GM23338 (cell line): ENCODE data around the gene RNU6-7. TPM values are rescaled to one million over a fixed set of nuclear protein-coding genes. Genes with fewer than 3 reads are reported as not detected.

Experiments used
- ATAC-seq: fragments of 200-7000 bp; cut with Tn5 transposase; 3 replicates; pipeline ENCODE4 v1.9.1; 2020
- DNase-seq: peaks from one replicate; pipeline ENCODE4 v3.0.0-alpha.2; 2015; ENCODE audit warnings: low spot score
- H2AFZ ChIP-seq: fragments of 200-600 bp; sonication (generic); 2 replicates; pipeline ENCODE4 v1.8.0; 2016; ENCODE audit warnings: antibody characterized with exemption, mild to moderate bottlenecking, moderate library complexity
- H3F3A ChIP-seq: fragments of 200-600 bp; sonication (generic); replicated peaks from 2 replicates; pipeline ENCODE4 v1.8.0; 2017; ENCODE audit warnings: antibody characterized with exemption, mixed run types, low read depth
- H3K27ac ChIP-seq: fragments of 200-600 bp; sonication (generic); 2 replicates; pipeline ENCODE4 v1.6.1; 2016; ENCODE audit warnings: low read depth
- H3K27me3 ChIP-seq: fragments of 200-600 bp; sonication (generic); 2 replicates; pipeline ENCODE4 v1.8.0; 2016; ENCODE audit warnings: mild to moderate bottlenecking, mixed run types, moderate library complexity; ENCODE audit not compliant: insufficient read depth
- H3K36me3 ChIP-seq: fragments of 200-600 bp; sonication (generic); 2 replicates; pipeline ENCODE4 v1.8.0; 2016; ENCODE audit warnings: mild to moderate bottlenecking; ENCODE audit not compliant: insufficient read depth
- H3K4me1 ChIP-seq: fragments of 200-600 bp; sonication (generic); 2 replicates; pipeline ENCODE4 v1.8.0; 2016; ENCODE audit warnings: mild to moderate bottlenecking, moderate library complexity; ENCODE audit not compliant: insufficient read depth
- H3K4me2 ChIP-seq: fragments of 200-600 bp; sonication (generic); 2 replicates; pipeline ENCODE4 v1.7.1; 2017; ENCODE audit warnings: mixed run types
- H3K4me3 ChIP-seq: fragments of 200-600 bp; sonication (generic); 2 replicates; pipeline ENCODE4 v1.6.1; 2016; ENCODE audit warnings: mixed run types
- H3K79me2 ChIP-seq: fragments of 200-600 bp; sonication (generic); replicated peaks from 2 replicates; pipeline ENCODE4 v1.8.0; 2017; ENCODE audit warnings: mild to moderate bottlenecking; ENCODE audit not compliant: insufficient read depth
- H3K9me2 ChIP-seq: fragments of 200-600 bp; sonication (generic); 2 replicates; pipeline ENCODE4 v1.8.0; 2017; ENCODE audit not compliant: insufficient read depth
- H4K20me1 ChIP-seq: fragments of 200-600 bp; sonication (generic); replicated peaks from 2 replicates; pipeline ENCODE4 v1.8.0; 2017; ENCODE audit warnings: mild to moderate bottlenecking; ENCODE audit not compliant: insufficient read depth
- H3K27ac Mint-ChIP-seq: 2 replicates; pipeline ENCODE4 v1.8.0; 2020; ENCODE audit warnings: inconsistent platforms, mild to moderate bottlenecking, moderate library complexity, mixed read lengths
- H3K27me3 Mint-ChIP-seq: 3 replicates; pipeline ENCODE4 v1.8.0; 2022; ENCODE audit warnings: low read depth, mild to moderate bottlenecking, moderate library complexity, mixed read lengths, inconsistent platforms; ENCODE audit not compliant: insufficient read depth, poor library complexity
- H3K36me3 Mint-ChIP-seq: 3 replicates; pipeline ENCODE4 v1.8.0; 2021; ENCODE audit warnings: low read depth, mild to moderate bottlenecking, inconsistent platforms, moderate library complexity, mixed read lengths
- H3K4me1 Mint-ChIP-seq: 3 replicates; pipeline ENCODE4 v1.8.0; 2020; ENCODE audit warnings: mild to moderate bottlenecking, inconsistent platforms, mixed read lengths
- H3K4me3 Mint-ChIP-seq: 3 replicates; pipeline ENCODE4 v1.8.0; 2021; ENCODE audit warnings: moderate library complexity, mild to moderate bottlenecking, inconsistent platforms, mixed read lengths
- H3K9me3 Mint-ChIP-seq: 3 replicates; pipeline ENCODE4 v1.8.0; 2020; ENCODE audit warnings: moderate library complexity, mild to moderate bottlenecking, inconsistent platforms, mixed read lengths
- CREB1 ChIP-seq: fragments of 250-450 bp; sonication (Bioruptor Pico); IDR thresholded peaks from 2 replicates; pipeline ENCODE4 v1.5.0; 2020; ENCODE audit warnings: low read depth, mild to moderate bottlenecking, moderate library complexity
- EZH2 ChIP-seq: fragments of 200-600 bp; sonication (generic); IDR thresholded peaks from one replicate; pipeline ENCODE4 v1.8.0; 2017; ENCODE audit warnings: antibody characterized with exemption, mild to moderate bottlenecking, low read depth; ENCODE audit not compliant: unreplicated experiment
- EZH2phosphoT487 ChIP-seq: fragments of 200-600 bp; sonication (generic); IDR thresholded peaks from one replicate; pipeline ENCODE4 v1.8.1; 2018; ENCODE audit warnings: antibody characterized with exemption; ENCODE audit not compliant: unreplicated experiment
- JUNB ChIP-seq: IDR thresholded peaks from one replicate; pipeline ENCODE4 v1.6.1; 2016; ENCODE audit warnings: antibody characterized with exemption; ENCODE audit not compliant: unreplicated experiment
- NANOG ChIP-seq: IDR thresholded peaks from 2 replicates; pipeline ENCODE4 v1.6.1; 2016; ENCODE audit warnings: antibody characterized with exemption, borderline replicate concordance
- POLR2AphosphoS5 ChIP-seq: IDR thresholded peaks from 2 replicates; pipeline ENCODE4 v1.6.1; 2016; ENCODE audit warnings: antibody characterized with exemption, low read depth
- STAT1 ChIP-seq: IDR thresholded peaks from one replicate; pipeline ENCODE4 v1.6.1; 2016; ENCODE audit warnings: antibody characterized with exemption; ENCODE audit not compliant: unreplicated experiment
- ZNF114 ChIP-seq: fragments of 250-450 bp; sonication (Bioruptor Pico); IDR thresholded peaks from 2 replicates; pipeline ENCODE4 v1.5.0; 2020; ENCODE audit warnings: mild to moderate bottlenecking, moderate library complexity
- ZNF331 ChIP-seq: fragments of 250-450 bp; sonication (Bioruptor Pico); IDR thresholded peaks from 2 replicates; pipeline ENCODE4 v1.5.0; 2020; ENCODE audit warnings: low read depth, mild to moderate bottlenecking, moderate library complexity
- polyA plus RNA-seq: library from polyadenylated mRNA; unstranded; fragments of >200 nt; fragmentation: Nextera tagmentation; extraction: Ambion mirVana; gene quantifications from 2 replicates; pipeline ENCODE4 v1.2.1, GENCODE V29; 2016
- total RNA-seq: library from RNA; depleted of rRNA; stranded (reverse); fragments of >200 nt; shearing (Covaris generic); gene quantifications from 2 replicates; pipeline ENCODE4 v1.2.3, GENCODE V29; 2014
- TF ChIP-seq, protein P1 (sequence below), 2 experiments: fragments of 200-600 bp in 1 of 2; sonication (generic) in 1 of 2; conservative IDR thresholded peaks; 2 replicates each; pipeline versions ENCODE4 v1.5.1 to v1.6.1; 2016 to 2017; ENCODE audit warnings: antibody characterized with exemption in 2 of 2, low read depth in 2 of 2, mild to moderate bottlenecking in 2 of 2, moderate library complexity in 1 of 2
- TF ChIP-seq, protein P2 (sequence below): fragments of 250-450 bp; sonication (Bioruptor Pico); IDR thresholded peaks from 2 replicates; pipeline ENCODE4 v1.5.0; 2020; ENCODE audit warnings: mild to moderate bottlenecking, moderate library complexity
- TF ChIP-seq, protein P3 (sequence below): IDR thresholded peaks from 2 replicates; pipeline ENCODE4 v1.6.1; 2016; ENCODE audit warnings: antibody characterized with exemption

The RNU6-7 gene
- total and polyA plus RNA-seq, 2 experiments from 2014 or later: 39.1 TPM; not detected in 1

DNA sequence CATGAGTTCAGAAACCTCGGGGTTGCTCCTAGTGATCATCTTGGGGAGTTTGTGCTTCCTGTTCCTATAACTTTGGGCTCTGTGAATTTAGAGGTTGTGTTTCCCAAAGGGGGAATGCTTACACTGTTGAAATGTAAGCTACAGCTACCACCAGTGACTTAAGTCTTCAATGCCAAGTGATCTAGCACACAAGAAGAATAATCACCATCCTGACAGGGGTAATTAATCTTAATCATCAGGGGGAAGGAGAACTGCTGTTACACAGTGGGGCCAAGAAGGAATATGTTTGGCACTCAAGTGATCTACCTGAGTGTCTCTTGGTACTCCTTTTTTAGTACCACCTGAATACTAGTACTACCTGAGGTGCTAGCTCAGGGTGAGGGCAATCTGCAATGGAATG, 34.9 kb upstream of the RNU6-7 start:
- Histone ChIP-seq H3K79me2 (no peaks in the 10 kb centered on the region), H3K36me3 (no peaks in the 10 kb centered on the region), H3K27ac (no peak overlapping the region), H3F3A (no peaks in the 10 kb centered on the region), H3K4me1 (no peaks in the 10 kb centered on the region), H3K4me2 (no peak overlapping the region), H2AFZ (no peak overlapping the region), H3K9me2 (0 out of 2 replicates have a peak, but pooled peaks cover 3% of the 10 kb centered on the region), H4K20me1 (no peaks in the 10 kb centered on the region), H3K4me3 (no peak overlapping the region), H3K27me3 (no peaks in the 10 kb centered on the region)
- H3K4me3 Mint-ChIP-seq: no peak overlapping the region
- no peak for TF ChIP-seq STAT1
- TF ChIP-seq EZH2phosphoT487: no peak
- no peak for TF ChIP-seq EZH2
- no peaks in the 10 kb centered on the region for H3K36me3 Mint-ChIP-seq
- no peak overlapping the region for H3K27ac Mint-ChIP-seq
- H3K9me3 Mint-ChIP-seq: peaks cover 6% of the 10 kb centered on the region; the same call in 1 of the 3 replicates
- no peak for DNase-seq
- peaks cover 6% of the 10 kb centered on the region; the same call in 2 of the 3 replicates for H3K4me1 Mint-ChIP-seq
- H3K27me3 Mint-ChIP-seq: peaks cover 2% of the 10 kb centered on the region
- ATAC-seq: no peak

DNA sequence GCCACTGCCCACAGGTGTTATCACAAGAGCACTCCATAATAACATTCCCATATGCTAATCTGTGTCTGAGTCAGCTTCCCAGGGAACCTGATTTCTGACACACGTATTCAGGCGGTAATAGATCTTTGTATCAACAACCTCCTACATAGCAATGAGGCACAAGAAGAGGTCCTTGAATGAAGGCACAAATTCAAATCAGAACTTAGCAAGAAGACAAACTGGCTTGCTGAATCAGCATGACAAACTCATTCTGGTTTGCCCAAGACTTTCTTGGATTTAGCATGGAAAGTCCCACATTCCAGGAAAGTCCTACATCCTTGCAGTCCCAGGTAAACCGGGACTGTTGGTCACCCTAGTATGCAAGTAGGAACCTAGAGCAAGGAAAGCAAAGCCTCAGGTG, 33.9 kb upstream of the RNU6-7 start:
- 0 out of 2 replicates have a peak, but pooled peaks cover 3% of the 10 kb centered on the region for H3K9me2 ChIP-seq
- Mint-ChIP-seq H3K4me1 (peaks cover 6% of the 10 kb centered on the region; the same call in 2 of the 3 replicates), H3K27ac (no peak overlapping the region), H3K4me3 (no peak overlapping the region), H3K27me3 (peaks cover 2% of the 10 kb centered on the region), H3K36me3 (no peaks in the 10 kb centered on the region), H3K9me3 (0 out of 3 replicates have a peak, but pooled peaks cover 3% of the 10 kb centered on the region)
- no peaks in the 10 kb centered on the region for H3K4me1 ChIP-seq
- H4K20me1 ChIP-seq: no peaks in the 10 kb centered on the region
- H3K27ac ChIP-seq: no peak overlapping the region
- H3K79me2 ChIP-seq: no peaks in the 10 kb centered on the region
- no peaks in the 10 kb centered on the region for H3K27me3 ChIP-seq
- DNase-seq: no peak
- H3K36me3 ChIP-seq: no peaks in the 10 kb centered on the region
- no peak for ATAC-seq
- no peak overlapping the region for H3K4me2 ChIP-seq
- H2AFZ ChIP-seq: peak overlapping the region; percentile 52; the same call in 1 of the 2 replicates
- H3K4me3 ChIP-seq: no peak overlapping the region
- H3F3A ChIP-seq: no peaks in the 10 kb centered on the region
- TF ChIP-seq JUNB (no peak), NANOG (no peak), ZNF114 (CRISPR knock-in tag) (no peak), POLR2AphosphoS5 (no peak), EZH2phosphoT487 (no peak), EZH2 (no peak), ZNF331 (CRISPR knock-in tag) (no peak), CREB1 (CRISPR knock-in tag) (no peak)
- TF ChIP-seq, protein P1, sequence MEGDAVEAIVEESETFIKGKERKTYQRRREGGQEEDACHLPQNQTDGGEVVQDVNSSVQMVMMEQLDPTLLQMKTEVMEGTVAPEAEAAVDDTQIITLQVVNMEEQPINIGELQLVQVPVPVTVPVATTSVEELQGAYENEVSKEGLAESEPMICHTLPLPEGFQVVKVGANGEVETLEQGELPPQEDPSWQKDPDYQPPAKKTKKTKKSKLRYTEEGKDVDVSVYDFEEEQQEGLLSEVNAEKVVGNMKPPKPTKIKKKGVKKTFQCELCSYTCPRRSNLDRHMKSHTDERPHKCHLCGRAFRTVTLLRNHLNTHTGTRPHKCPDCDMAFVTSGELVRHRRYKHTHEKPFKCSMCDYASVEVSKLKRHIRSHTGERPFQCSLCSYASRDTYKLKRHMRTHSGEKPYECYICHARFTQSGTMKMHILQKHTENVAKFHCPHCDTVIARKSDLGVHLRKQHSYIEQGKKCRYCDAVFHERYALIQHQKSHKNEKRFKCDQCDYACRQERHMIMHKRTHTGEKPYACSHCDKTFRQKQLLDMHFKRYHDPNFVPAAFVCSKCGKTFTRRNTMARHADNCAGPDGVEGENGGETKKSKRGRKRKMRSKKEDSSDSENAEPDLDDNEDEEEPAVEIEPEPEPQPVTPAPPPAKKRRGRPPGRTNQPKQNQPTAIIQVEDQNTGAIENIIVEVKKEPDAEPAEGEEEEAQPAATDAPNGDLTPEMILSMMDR (conservative IDR thresholded peaks at IDR 0.05; ENCODE audit: low read depth in 2 of 2): no peak
- TF ChIP-seq, protein P2, sequence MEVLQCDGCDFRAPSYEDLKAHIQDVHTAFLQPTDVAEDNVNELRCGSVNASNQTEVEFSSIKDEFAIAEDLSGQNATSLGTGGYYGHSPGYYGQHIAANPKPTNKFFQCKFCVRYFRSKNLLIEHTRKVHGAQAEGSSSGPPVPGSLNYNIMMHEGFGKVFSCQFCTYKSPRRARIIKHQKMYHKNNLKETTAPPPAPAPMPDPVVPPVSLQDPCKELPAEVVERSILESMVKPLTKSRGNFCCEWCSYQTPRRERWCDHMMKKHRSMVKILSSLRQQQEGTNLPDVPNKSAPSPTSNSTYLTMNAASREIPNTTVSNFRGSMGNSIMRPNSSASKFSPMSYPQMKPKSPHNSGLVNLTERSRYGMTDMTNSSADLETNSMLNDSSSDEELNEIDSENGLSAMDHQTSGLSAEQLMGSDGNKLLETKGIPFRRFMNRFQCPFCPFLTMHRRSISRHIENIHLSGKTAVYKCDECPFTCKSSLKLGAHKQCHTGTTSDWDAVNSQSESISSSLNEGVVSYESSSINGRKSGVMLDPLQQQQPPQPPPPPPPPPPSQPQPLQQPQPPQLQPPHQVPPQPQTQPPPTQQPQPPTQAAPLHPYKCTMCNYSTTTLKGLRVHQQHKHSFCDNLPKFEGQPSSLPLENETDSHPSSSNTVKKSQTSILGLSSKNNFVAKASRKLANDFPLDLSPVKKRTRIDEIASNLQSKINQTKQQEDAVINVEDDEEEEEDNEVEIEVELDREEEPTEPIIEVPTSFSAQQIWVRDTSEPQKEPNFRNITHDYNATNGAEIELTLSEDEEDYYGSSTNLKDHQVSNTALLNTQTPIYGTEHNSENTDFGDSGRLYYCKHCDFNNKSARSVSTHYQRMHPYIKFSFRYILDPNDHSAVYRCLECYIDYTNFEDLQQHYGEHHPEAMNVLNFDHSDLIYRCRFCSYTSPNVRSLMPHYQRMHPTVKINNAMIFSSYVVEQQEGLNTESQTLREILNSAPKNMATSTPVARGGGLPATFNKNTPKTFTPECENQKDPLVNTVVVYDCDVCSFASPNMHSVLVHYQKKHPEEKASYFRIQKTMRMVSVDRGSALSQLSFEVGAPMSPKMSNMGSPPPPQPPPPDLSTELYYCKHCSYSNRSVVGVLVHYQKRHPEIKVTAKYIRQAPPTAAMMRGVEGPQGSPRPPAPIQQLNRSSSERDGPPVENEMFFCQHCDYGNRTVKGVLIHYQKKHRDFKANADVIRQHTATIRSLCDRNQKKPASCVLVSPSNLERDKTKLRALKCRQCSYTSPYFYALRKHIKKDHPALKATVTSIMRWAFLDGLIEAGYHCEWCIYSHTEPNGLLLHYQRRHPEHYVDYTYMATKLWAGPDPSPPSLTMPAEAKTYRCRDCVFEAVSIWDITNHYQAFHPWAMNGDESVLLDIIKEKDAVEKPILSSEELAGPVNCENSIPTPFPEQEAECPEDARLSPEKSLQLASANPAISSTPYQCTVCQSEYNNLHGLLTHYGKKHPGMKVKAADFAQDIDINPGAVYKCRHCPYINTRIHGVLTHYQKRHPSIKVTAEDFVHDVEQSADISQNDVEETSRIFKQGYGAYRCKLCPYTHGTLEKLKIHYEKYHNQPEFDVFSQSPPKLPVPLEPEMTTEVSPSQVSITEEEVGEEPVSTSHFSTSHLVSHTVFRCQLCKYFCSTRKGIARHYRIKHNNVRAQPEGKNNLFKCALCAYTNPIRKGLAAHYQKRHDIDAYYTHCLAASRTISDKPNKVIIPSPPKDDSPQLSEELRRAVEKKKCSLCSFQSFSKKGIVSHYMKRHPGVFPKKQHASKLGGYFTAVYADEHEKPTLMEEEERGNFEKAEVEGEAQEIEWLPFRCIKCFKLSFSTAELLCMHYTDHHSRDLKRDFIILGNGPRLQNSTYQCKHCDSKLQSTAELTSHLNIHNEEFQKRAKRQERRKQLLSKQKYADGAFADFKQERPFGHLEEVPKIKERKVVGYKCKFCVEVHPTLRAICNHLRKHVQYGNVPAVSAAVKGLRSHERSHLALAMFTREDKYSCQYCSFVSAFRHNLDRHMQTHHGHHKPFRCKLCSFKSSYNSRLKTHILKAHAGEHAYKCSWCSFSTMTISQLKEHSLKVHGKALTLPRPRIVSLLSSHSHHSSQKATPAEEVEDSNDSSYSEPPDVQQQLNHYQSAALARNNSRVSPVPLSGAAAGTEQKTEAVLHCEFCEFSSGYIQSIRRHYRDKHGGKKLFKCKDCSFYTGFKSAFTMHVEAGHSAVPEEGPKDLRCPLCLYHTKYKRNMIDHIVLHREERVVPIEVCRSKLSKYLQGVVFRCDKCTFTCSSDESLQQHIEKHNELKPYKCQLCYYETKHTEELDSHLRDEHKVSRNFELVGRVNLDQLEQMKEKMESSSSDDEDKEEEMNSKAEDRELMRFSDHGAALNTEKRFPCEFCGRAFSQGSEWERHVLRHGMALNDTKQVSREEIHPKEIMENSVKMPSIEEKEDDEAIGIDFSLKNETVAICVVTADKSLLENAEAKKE (CRISPR knock-in tag): no peak
- TF ChIP-seq, protein P3, sequence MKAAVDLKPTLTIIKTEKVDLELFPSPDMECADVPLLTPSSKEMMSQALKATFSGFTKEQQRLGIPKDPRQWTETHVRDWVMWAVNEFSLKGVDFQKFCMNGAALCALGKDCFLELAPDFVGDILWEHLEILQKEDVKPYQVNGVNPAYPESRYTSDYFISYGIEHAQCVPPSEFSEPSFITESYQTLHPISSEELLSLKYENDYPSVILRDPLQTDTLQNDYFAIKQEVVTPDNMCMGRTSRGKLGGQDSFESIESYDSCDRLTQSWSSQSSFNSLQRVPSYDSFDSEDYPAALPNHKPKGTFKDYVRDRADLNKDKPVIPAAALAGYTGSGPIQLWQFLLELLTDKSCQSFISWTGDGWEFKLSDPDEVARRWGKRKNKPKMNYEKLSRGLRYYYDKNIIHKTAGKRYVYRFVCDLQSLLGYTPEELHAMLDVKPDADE: no peak
